Heart left ventricle (tissue), 16 donors: Measurements from ENCODE around the gene ELAVL1. TPM values are rescaled to one million over a fixed set of nuclear protein-coding genes. Genes with fewer than 3 reads are reported as not detected.

Source experiments
- ATAC-seq, 4 donors: fragments of 200-7000 bp; cut with Tn5 transposase; one replicate each; pipeline ENCODE4 v1.9.1; 2020 to 2022; ENCODE audit warnings: moderate library complexity in 4 of 4, mild to moderate bottlenecking in 3 of 4, moderate number of reproducible peaks in 1 of 4
- DNase-seq, 5 donors: peaks; one replicate each; pipeline ENCODE4 v3.0.0-alpha.2; 2020
- H3K27ac ChIP-seq, 12 donors: fragments of 200-600 bp; sonication (generic) in 4 of 12; one replicate each; pipeline versions ENCODE4 v1.5.0 to v1.8.0; 2016 to 2022; ENCODE audit warnings: mild to moderate bottlenecking in 2 of 12
- H3K27me3 ChIP-seq, 9 donors: fragments of 200-600 bp; sonication (generic) in 2 of 9; one replicate each; pipeline versions ENCODE4 v1.5.1 to v1.8.0; 2016 to 2022; ENCODE audit warnings: mild to moderate bottlenecking in 3 of 9
- H3K36me3 ChIP-seq, 9 donors: fragments of 200-600 bp; sonication (generic) in 2 of 9; one replicate each; pipeline versions ENCODE4 v1.5.0 to v1.8.0; 2018 to 2022; ENCODE audit warnings: mild to moderate bottlenecking in 2 of 9
- H3K4me1 ChIP-seq, 12 donors: fragments of 200-600 bp; sonication (generic) in 4 of 12; one replicate each; pipeline versions ENCODE4 v1.5.0 to v1.8.0; 2016 to 2022; ENCODE audit warnings: mild to moderate bottlenecking in 3 of 12
- H3K4me3 ChIP-seq, 12 donors: fragments of 200-600 bp; sonication (generic) in 4 of 12; one replicate each; pipeline versions ENCODE4 v1.5.0 to v1.8.0; 2017 to 2022; ENCODE audit warnings: mild to moderate bottlenecking in 9 of 12, moderate library complexity in 4 of 12
- H3K9me3 ChIP-seq, 12 donors: fragments of 200-600 bp; sonication (generic) in 4 of 12; one replicate each; pipeline versions ENCODE4 v1.5.0 to v1.8.0; 2016 to 2022; ENCODE audit warnings: mild to moderate bottlenecking in 1 of 12
- POLR2A ChIP-seq, 2 donors: fragments of 450-650 bp; IDR thresholded peaks; one replicate each; pipeline ENCODE4 v1.6.1; 2017; ENCODE audit warnings: antibody characterized with exemption in 2 of 2, mild to moderate bottlenecking in 2 of 2, moderate library complexity in 2 of 2
- WGBS, 4 donors: extraction: QIAGEN DNeasy Blood & Tissue Kit in 2 of 4; methylation state at CpG; one replicate each; pipeline versions ENCODE4 v1.1.5 to v1.1.7; 2013 to 2018; 5-methylcytosine and 5-hydroxymethylcytosine counted together
- intact Hi-C, 10 donors: fragments of 100-400 bp; cut with DNase I; formaldehyde crosslinking; loops; one replicate each; pipeline versions ENCODE4 v1.11.1 to v1.14.2; 2022
- polyA plus RNA-seq, 2 donors: library from polyadenylated mRNA; stranded (reverse); fragments of 200-250 nt; gene quantifications; one replicate each; pipeline ENCODE4 v1.2.3, GENCODE V29; 2013
- total RNA-seq, 9 donors: library from RNA; depleted of rRNA in 2 of 9; stranded (reverse); fragments of >200 nt in 2 of 9; fragmentation: NEBNext Ultra II Directional in 3 of 9; extraction: Animal tissue kit (Norgen Biotek cat#: 25700) in 3 of 9; gene quantifications; one replicate each; pipeline versions ENCODE4 v1.1.0 to v1.2.4, GENCODE V29; 2016 to 2023
- TF ChIP-seq, protein P1 (sequence below), 12 donors: fragments of 200-600 bp; sonication (generic) in 4 of 12; IDR thresholded peaks; one replicate each; pipeline versions ENCODE4 v1.5.0 to v1.8.0; 2018 to 2022; ENCODE audit warnings: antibody characterized with exemption in 12 of 12, mild to moderate bottlenecking in 5 of 12
- donor health status: ischemic (EF 13 %, LVEDD 7.1; RV severe dilation, severe dysfunction).
- donor health status: healthy with polysubstance abuse.
- donor health status: DM: no; HTN: yes; CAD: no.
- donor health status: DM: no; HTN: no; CAD: no.
- donor health status: ischemic (EF 25% LVEDD 6.9; RV normal size, moderate dysfunction).
- donor health status: ischemic (EF 25% LVEDD 5.7; RV mildly dilated, moderate dysfunction).
- donor health status: healthy.
- donor health status: DM: yes; HTN: yes; CAD: no.
- donor health status: ischemic (EF 35%, LVEDD 5.7; RV mildly dilated, moderate dysfunction).
- donor health status: nonischemic (EF 11% LVEDD 7.7; RV severe dilation, severe dysfunction).
- donor health status: DM: yes; HTN: yes; CAD: no.
- donor health status: PGD.
- donor health status: ischemic (EF 29% LVEDD 5.4; RV normal size, mild dysfunction).
- donor health status: nonischemic (EF 23%, LVEDD 6.1; RV moderate dilation, normal function).

The ELAVL1 gene
- total and polyA plus RNA-seq, 11 donors: 9.8 to 62.0 (median 52.6) TPM

GRCh38 chr19:8004723-8005513 is 523 bp downstream of the ELAVL1 start:
- H3K36me3 ChIP-seq: peaks cover 0 to 5% (median 0%) of the 10 kb centered on the region in 9 donors
- ATAC-seq (peak in 1 of 4 donors; percentile 2), DNase-seq (no peak)
- no peaks in the 10 kb centered on the region for H3K27me3 ChIP-seq
- intact Hi-C loops: loop anchor here in 8 of 10 donors (1.0 to 10.0 kb wide), 5 partner anchors 38 to 250 kb away; partner anchors contain the start of gene TIMM44 (in 4 of the 8)
- H3K27ac ChIP-seq: peak overlapping the region; percentile 53 to 84 (median 68)
- WGBS, 4 donors: 1% methylated on average over 24 to 74 of the region's 74 CpGs
- peak overlapping the region; percentile 59 to 99 (median 76) for H3K4me3 ChIP-seq
- peaks cover 10 to 59% (median 51%) of the 10 kb centered on the region in 12 donors for H3K4me1 ChIP-seq
- H3K9me3 ChIP-seq: no peaks in the 10 kb centered on the region
- no peak for TF ChIP-seq POLR2A (IDR thresholded peaks at IDR 0.05)
- TF ChIP-seq, protein P1, sequence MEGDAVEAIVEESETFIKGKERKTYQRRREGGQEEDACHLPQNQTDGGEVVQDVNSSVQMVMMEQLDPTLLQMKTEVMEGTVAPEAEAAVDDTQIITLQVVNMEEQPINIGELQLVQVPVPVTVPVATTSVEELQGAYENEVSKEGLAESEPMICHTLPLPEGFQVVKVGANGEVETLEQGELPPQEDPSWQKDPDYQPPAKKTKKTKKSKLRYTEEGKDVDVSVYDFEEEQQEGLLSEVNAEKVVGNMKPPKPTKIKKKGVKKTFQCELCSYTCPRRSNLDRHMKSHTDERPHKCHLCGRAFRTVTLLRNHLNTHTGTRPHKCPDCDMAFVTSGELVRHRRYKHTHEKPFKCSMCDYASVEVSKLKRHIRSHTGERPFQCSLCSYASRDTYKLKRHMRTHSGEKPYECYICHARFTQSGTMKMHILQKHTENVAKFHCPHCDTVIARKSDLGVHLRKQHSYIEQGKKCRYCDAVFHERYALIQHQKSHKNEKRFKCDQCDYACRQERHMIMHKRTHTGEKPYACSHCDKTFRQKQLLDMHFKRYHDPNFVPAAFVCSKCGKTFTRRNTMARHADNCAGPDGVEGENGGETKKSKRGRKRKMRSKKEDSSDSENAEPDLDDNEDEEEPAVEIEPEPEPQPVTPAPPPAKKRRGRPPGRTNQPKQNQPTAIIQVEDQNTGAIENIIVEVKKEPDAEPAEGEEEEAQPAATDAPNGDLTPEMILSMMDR (IDR thresholded peaks at IDR 0.05): no peak

DNA sequence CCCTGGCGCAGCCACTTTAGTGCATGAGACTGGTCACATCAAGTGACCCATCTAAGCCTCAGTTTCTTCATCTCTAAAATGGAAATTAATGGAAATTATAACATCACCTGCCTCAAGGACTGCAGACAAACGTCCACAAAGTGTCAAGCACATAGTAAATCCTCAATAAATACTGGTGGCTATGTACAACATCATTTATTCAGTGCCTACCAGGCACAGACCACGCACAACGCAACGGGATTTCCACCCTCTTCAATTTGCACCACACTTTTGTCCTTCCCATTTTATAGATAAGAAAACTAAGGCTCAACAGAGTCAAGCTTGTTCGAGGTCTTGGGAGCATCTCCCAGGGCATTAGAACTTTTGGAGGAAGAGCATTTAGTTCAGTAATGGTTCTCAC is 1.4 kb downstream of the ELAVL1 start:
- peaks cover 0 to 7% (median 0%) of the 10 kb centered on the region in 9 donors for H3K36me3 ChIP-seq
- TF ChIP-seq POLR2A (IDR thresholded peaks at IDR 0.05): no peak
- TF ChIP-seq, protein P1 (IDR thresholded peaks at IDR 0.05): no peak
- WGBS, 4 donors: 61 to 69% (median 66%) methylated on average over 6 of the region's 6 CpGs
- DNase-seq: no peak
- peaks cover 10 to 66% (median 53%) of the 10 kb centered on the region in 12 donors for H3K4me1 ChIP-seq
- no peak for ATAC-seq
- intact Hi-C loops: loop anchor here in 8 of 10 donors (5.0 to 10.0 kb wide), 4 partner anchors 37 to 251 kb away; partner anchors contain the start of gene TIMM44 (in 3 of the 8)
- peak overlapping the region in 9 of 12 donors; percentile 63 to 99 (median 80) for H3K4me3 ChIP-seq
- H3K9me3 ChIP-seq: no peaks in the 10 kb centered on the region
- H3K27me3 ChIP-seq: no peaks in the 10 kb centered on the region
- peak overlapping the region in 1 of 12 donors; percentile 80 for H3K27ac ChIP-seq

GRCh38 chr19:8001995-8002849 is 3.2 kb downstream of the ELAVL1 start:
- peak; percentile 81 to 91 (median 83) for DNase-seq
- WGBS, 4 donors: 7 to 9% (median 8%) methylated on average over 23 to 27 of the region's 27 CpGs
- Histone ChIP-seq H3K4me3 (peak overlapping the region in 10 of 12 donors; percentile 33 to 53 (median 40)), H3K27ac (peak overlapping the region; percentile 41 to 88 (median 70)), H3K27me3 (no peaks in the 10 kb centered on the region), H3K9me3 (no peaks in the 10 kb centered on the region), H3K4me1 (peaks cover 10 to 75% (median 66%) of the 10 kb centered on the region in 12 donors), H3K36me3 (peaks cover 0 to 7% (median 0%) of the 10 kb centered on the region in 9 donors)
- TF ChIP-seq, protein P1 (IDR thresholded peaks at IDR 0.05): peak; percentile 94 to 100 (median 98)
- no peak for TF ChIP-seq POLR2A (IDR thresholded peaks at IDR 0.05)
- ATAC-seq: peak; percentile 67 to 85 (median 81)
- intact Hi-C loops: loop anchor here (1.0 to 10.0 kb wide), 8 partner anchors 31 to 253 kb away; partner anchors contain the start of gene TIMM44 (in 4 of the 10)
